WTC11 (cell line): ENCODE results near the gene CCDC149.

Experiments used
- CREB1 ChIP-seq: sonication (generic); formaldehyde crosslinking; IDR thresholded peaks from 2 replicates; pipeline ENCODE4 v1.8.0; 2023; ENCODE audit warnings: mild to moderate bottlenecking, missing genetic modification reagents
- CTCF ChIP-seq: fragments of 200-600 bp; IDR thresholded peaks from 2 replicates; pipeline ENCODE4 v1.8.0; 2022; ENCODE audit warnings: antibody characterized with exemption
- JUN ChIP-seq: sonication (generic); formaldehyde crosslinking; IDR thresholded peaks from 2 replicates; pipeline ENCODE4 v1.8.0; 2023; ENCODE audit warnings: mild to moderate bottlenecking, missing genetic modification reagents
- ZNF138 ChIP-seq: sonication (generic); formaldehyde crosslinking; conservative IDR thresholded peaks from 2 replicates; pipeline ENCODE4 v1.8.1; 2022; ENCODE audit warnings: mild to moderate bottlenecking, moderate library complexity, missing genetic modification reagents
- ZNF423 ChIP-seq: fragments of 250-450 bp; sonication (Bioruptor Pico); IDR thresholded peaks from 2 replicates; pipeline ENCODE4 v2.1.2; 2022; ENCODE audit warnings: mild to moderate bottlenecking, moderate library complexity

DNA sequence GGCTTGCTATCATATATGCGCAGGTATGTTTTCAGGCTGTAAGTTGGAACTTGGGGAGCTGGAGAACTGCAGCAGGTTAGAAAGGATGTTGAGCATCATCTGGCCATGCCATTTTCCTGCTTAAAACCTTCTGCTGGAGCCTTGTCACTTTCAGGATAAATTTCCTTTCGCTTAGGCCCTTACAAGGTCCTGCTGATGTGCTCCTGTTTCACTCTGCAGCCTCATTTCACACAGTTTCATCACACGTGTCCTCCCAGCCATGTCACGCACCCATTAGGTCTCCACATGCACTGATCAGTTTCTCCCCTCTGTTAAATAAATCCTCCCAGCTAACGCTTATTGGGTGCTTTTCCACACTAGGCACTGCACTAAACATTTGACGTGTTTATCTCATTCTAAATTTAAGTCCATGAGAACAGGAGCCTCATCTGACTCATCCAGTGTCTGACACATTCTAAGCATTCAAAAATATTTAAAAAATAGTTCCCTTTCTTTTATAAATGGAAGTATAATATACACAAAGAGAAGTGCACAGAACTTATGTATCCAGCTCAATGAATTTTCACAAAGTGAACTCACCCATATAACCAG is 102.9 kb downstream of the CCDC149 start:
- TF ChIP-seq ZNF138 (CRISPR knock-in tag) (no peak), JUN (CRISPR knock-in tag) (no peak), CTCF (no peak), CREB1 (CRISPR knock-in tag) (no peak), ZNF423 (CRISPR knock-in tag) (no peak)
